OCI-LY3 (cell line): Measurements from ENCODE around the gene APOL1.
"Not testable (repeated sequence)": the region's sequence is repeated elsewhere in the genome, so short reads cannot be mapped to it uniquely, and the experiment has no call there.

ENCODE experiments used
- H2AFZ ChIP-seq: fragments of 200-600, 300-600 bp; shearing (Covaris generic); 2 replicates; pipeline ENCODE4 v1.6.0; 2014; ENCODE audit warnings: antibody characterized with exemption, low read depth, low read length
- H3K27ac ChIP-seq: fragments of 200-600, 300-600 bp; sonication (generic); 2 replicates; pipeline ENCODE4 v1.5.1; 2014; ENCODE audit warnings: mild to moderate bottlenecking, low read length, moderate library complexity, mixed read lengths
- H3K27me3 ChIP-seq: fragments of 200-600, 300-600 bp; sonication (generic); 2 replicates; pipeline ENCODE4 v1.6.1; 2014; ENCODE audit warnings: low read depth, low read length, mixed read lengths
- H3K36me3 ChIP-seq: fragments of 200-600, 300-600 bp; sonication (generic); replicated peaks from 2 replicates; pipeline ENCODE3; 2014; ENCODE audit warnings: low read depth, low read length, mixed read lengths
- H3K4me1 ChIP-seq: fragments of 300-600, 200-600 bp; sonication (generic); 2 replicates; pipeline ENCODE4 v1.6.1; 2014; ENCODE audit warnings: low read length, mixed read lengths
- H3K4me2 ChIP-seq: fragments of 200-600, 300-600 bp; sonication (generic); 2 replicates; pipeline ENCODE4 v1.6.1; 2014; ENCODE audit warnings: low read length, mixed read lengths
- H3K4me3 ChIP-seq: fragments of 300-600, 200-600 bp; sonication (generic); 2 replicates; pipeline ENCODE4 v1.5.1; 2014; ENCODE audit warnings: antibody characterized with exemption, mild to moderate bottlenecking, low read length, moderate library complexity
- H3K79me2 ChIP-seq: fragments of 300-600, 200-600 bp; shearing (Covaris generic); 2 replicates; pipeline ENCODE4 v1.6.1; 2014; ENCODE audit warnings: mild to moderate bottlenecking, low read length, mixed read lengths
- H3K9ac ChIP-seq: fragments of 300-600, 200-600 bp; shearing (Covaris generic); 2 replicates; pipeline ENCODE4 v1.6.0; 2014; ENCODE audit warnings: mild to moderate bottlenecking, low read length, moderate library complexity
- H3K9me3 ChIP-seq: fragments of 200-600, 300-600 bp; shearing (Covaris generic); 2 replicates; pipeline ENCODE4 v1.6.1; 2014; ENCODE audit warnings: low read length, mixed read lengths; ENCODE audit not compliant: insufficient read depth
- H4K20me1 ChIP-seq: fragments of 200-600, 300-600 bp; sonication (generic); 2 replicates; pipeline ENCODE4 v1.6.1; 2016; ENCODE audit warnings: low read length, mixed read lengths; ENCODE audit not compliant: insufficient read depth
- CTCF ChIP-seq: fragments of 200-600, 300-600 bp; sonication (generic); IDR thresholded peaks from 2 replicates; pipeline ENCODE4 v1.5.1; 2014; ENCODE audit warnings: antibody characterized with exemption, low read length, low read depth
- EZH2phosphoT487 ChIP-seq: fragments of 200-600 bp; shearing (Covaris generic); IDR thresholded peaks from 2 replicates; pipeline ENCODE4 v1.6.1; 2018; ENCODE audit warnings: antibody characterized with exemption, mixed run types, low read depth

The APOL1 gene

GRCh38 chr22:36267058-36267457, 14.1 kb downstream of the APOL1 start:
- H4K20me1 ChIP-seq, result peaks cover 61% of the 10 kb centered on the region
- TF ChIP-seq CTCF, result no peak
- no peak for TF ChIP-seq EZH2phosphoT487
- H3K4me1 ChIP-seq, result no peaks in the 10 kb centered on the region
- no peak overlapping the region for H3K4me2 ChIP-seq
- peaks cover 48% of the 10 kb centered on the region for H3K36me3 ChIP-seq
- H3K27ac ChIP-seq, result no peak overlapping the region
- no peaks in the 10 kb centered on the region for H3K9me3 ChIP-seq
- peaks cover 22% of the 10 kb centered on the region; the same call in 1 of the 2 replicates for H3K79me2 ChIP-seq
- H2AFZ ChIP-seq, result no peak overlapping the region
- H3K4me3 ChIP-seq, result no peak overlapping the region
- no peaks in the 10 kb centered on the region for H3K27me3 ChIP-seq
- H3K9ac ChIP-seq, result no peak overlapping the region

GRCh38 chr22:36267896-36268485, 15.1 kb downstream of the APOL1 start:
- H3K9ac ChIP-seq, result no peak overlapping the region
- H3K27ac ChIP-seq, result no peak overlapping the region
- H3K4me3 ChIP-seq, result no peak overlapping the region
- no peak overlapping the region for H3K4me2 ChIP-seq
- no peaks in the 10 kb centered on the region for H3K4me1 ChIP-seq
- peaks cover 53% of the 10 kb centered on the region for H4K20me1 ChIP-seq
- H3K36me3 ChIP-seq, result peaks cover 43% of the 10 kb centered on the region
- TF ChIP-seq EZH2phosphoT487, result no peak
- H2AFZ ChIP-seq, result no peak overlapping the region
- H3K27me3 ChIP-seq, result no peaks in the 10 kb centered on the region
- peaks cover 14% of the 10 kb centered on the region; the same call in 1 of the 2 replicates for H3K79me2 ChIP-seq
- no peaks in the 10 kb centered on the region for H3K9me3 ChIP-seq

GRCh38 chr22:36271231-36271630, 18.3 kb downstream of the APOL1 start:
- H3K36me3 ChIP-seq, result peaks cover 31% of the 10 kb centered on the region
- peaks cover 28% of the 10 kb centered on the region for H4K20me1 ChIP-seq
- not testable (repeated sequence) for H3K79me2 ChIP-seq, H3K9me3 ChIP-seq, H3K4me2 ChIP-seq, H3K27ac ChIP-seq, H2AFZ ChIP-seq, H3K4me1 ChIP-seq, H3K4me3 ChIP-seq, H3K27me3 ChIP-seq, H3K9ac ChIP-seq

- H3K27me3 ChIP-seq, H3K4me1 ChIP-seq, H3K27ac ChIP-seq, H3K9me3 ChIP-seq, H3K79me2 ChIP-seq, H3K9ac ChIP-seq, H3K4me2 ChIP-seq, H2AFZ ChIP-seq, H3K4me3 ChIP-seq: not testable (repeated sequence)
- Histone ChIP-seq H4K20me1 (peaks cover 21% of the 10 kb centered on the region), H3K36me3 (peaks cover 27% of the 10 kb centered on the region)
Measured at GRCh38 chr22:36271951-36272350, 19.0 kb downstream of the APOL1 start.

GRCh38 chr22:36274531-36274930, 21.6 kb downstream of the APOL1 start:
- Histone ChIP-seq H3K79me2 (no peaks in the 10 kb centered on the region), H3K27ac (no peak overlapping the region), H3K4me2 (no peak overlapping the region), H3K27me3 (no peaks in the 10 kb centered on the region), H2AFZ (no peak overlapping the region), H4K20me1 (peaks cover 5% of the 10 kb centered on the region), H3K4me1 (peaks cover 9% of the 10 kb centered on the region), H3K4me3 (no peak overlapping the region), H3K9ac (no peak overlapping the region), H3K9me3 (no peaks in the 10 kb centered on the region), H3K36me3 (peaks cover 19% of the 10 kb centered on the region)
- no peak for TF ChIP-seq EZH2phosphoT487
- no peak for TF ChIP-seq CTCF
